Nephron progenitor cell (in vitro differentiated cells): ENCODE results near the gene GPR107.

Experiments used
- DNase-seq: peaks from one replicate; pipeline ENCODE4 v3.0.0; 2021
- H3K27ac Mint-ChIP-seq: 2 replicates; pipeline ENCODE4 v1.8.0; 2021; ENCODE audit warnings: mild to moderate bottlenecking, moderate library complexity, mixed read lengths
- H3K27me3 Mint-ChIP-seq: 2 replicates; pipeline ENCODE4 v1.8.0; 2021; ENCODE audit warnings: mild to moderate bottlenecking, low read depth, mixed read lengths; ENCODE audit not compliant: poor library complexity
- H3K36me3 Mint-ChIP-seq: 2 replicates; pipeline ENCODE4 v1.8.0; 2021; ENCODE audit warnings: low read depth, mixed read lengths
- H3K4me1 Mint-ChIP-seq: 2 replicates; pipeline ENCODE4 v1.8.0; 2021; ENCODE audit warnings: mixed read lengths
- H3K4me3 Mint-ChIP-seq: 2 replicates; pipeline ENCODE4 v1.8.0; 2021; ENCODE audit warnings: mild to moderate bottlenecking, moderate library complexity, mixed read lengths
- H3K9me3 Mint-ChIP-seq: 2 replicates; pipeline ENCODE4 v1.8.0; 2021; ENCODE audit warnings: mild to moderate bottlenecking, moderate library complexity, mixed read lengths
- CTCF ChIP-seq: fragments of 200-600 bp; sonication (generic); IDR thresholded peaks from 2 replicates; pipeline ENCODE4 v1.5.0; 2021; ENCODE audit warnings: antibody characterized with exemption

GPR107 gene

GRCh38 chr9:130171226-130172148 lies 117.8 kb downstream of the GPR107 start:
- DNase-seq: no peak
- Mint-ChIP-seq H3K4me1 (peaks cover 39% of the 10 kb centered on the region), H3K4me3 (peak overlapping the region; percentile 84), H3K36me3 (no peaks in the 10 kb centered on the region), H3K27me3 (peaks cover 19% of the 10 kb centered on the region), H3K9me3 (no peaks in the 10 kb centered on the region), H3K27ac (no peak overlapping the region)
- TF ChIP-seq CTCF: no peak

GRCh38 chr9:130172161-130172857 lies 118.6 kb downstream of the GPR107 start, which contains the start of gene NCS1:
Gene NCS1 (plus strand): TSS chr9:130172404. CDS start chr9:130172664, 260 bp downstream.
- DNase-seq: peak; percentile 82
- TF ChIP-seq CTCF: no peak
- H3K27ac Mint-ChIP-seq: peak within 1 kb of the TSS; percentile 22
- peak within 1 kb of the TSS; percentile 86 for H3K4me3 Mint-ChIP-seq
- peaks cover 19% of the 10 kb centered on the region for H3K27me3 Mint-ChIP-seq
- no peaks in the 10 kb centered on the region for H3K9me3 Mint-ChIP-seq
- peaks cover 39% of the 10 kb centered on the region for H3K4me1 Mint-ChIP-seq
- H3K36me3 Mint-ChIP-seq: no peaks in the 10 kb centered on the region

GRCh38 chr9:130172858-130173665 lies 119.4 kb downstream of the GPR107 start:
- H3K4me1 Mint-ChIP-seq: peaks cover 35% of the 10 kb centered on the region
- peak overlapping the region; percentile 86 for H3K4me3 Mint-ChIP-seq
- no peaks in the 10 kb centered on the region for H3K36me3 Mint-ChIP-seq
- peak; percentile 64 for DNase-seq
- H3K27me3 Mint-ChIP-seq: peaks cover 17% of the 10 kb centered on the region
- H3K9me3 Mint-ChIP-seq: no peaks in the 10 kb centered on the region
- H3K27ac Mint-ChIP-seq: peak overlapping the region; percentile 22
- TF ChIP-seq CTCF: no peak

GRCh38 chr9:130173666-130173983 lies 119.9 kb downstream of the GPR107 start:
- no peak for DNase-seq
- TF ChIP-seq CTCF: no peak
- Mint-ChIP-seq H3K4me1 (peaks cover 32% of the 10 kb centered on the region), H3K9me3 (no peaks in the 10 kb centered on the region), H3K36me3 (no peaks in the 10 kb centered on the region), H3K4me3 (peak overlapping the region; percentile 86), H3K27ac (no peak overlapping the region), H3K27me3 (peaks cover 12% of the 10 kb centered on the region)

GRCh38 chr9:130174025-130174424 lies 120.3 kb downstream of the GPR107 start:
- no peaks in the 10 kb centered on the region for H3K36me3 Mint-ChIP-seq
- peaks cover 9% of the 10 kb centered on the region for H3K27me3 Mint-ChIP-seq
- H3K27ac Mint-ChIP-seq: no peak overlapping the region
- no peak for TF ChIP-seq CTCF
- no peaks in the 10 kb centered on the region for H3K9me3 Mint-ChIP-seq
- H3K4me1 Mint-ChIP-seq: peaks cover 32% of the 10 kb centered on the region
- H3K4me3 Mint-ChIP-seq: peak overlapping the region; percentile 86
- DNase-seq: no peak
